ENCODE data around the gene FOXD4. TPM values are rescaled to one million over a fixed set of nuclear protein-coding genes. Genes with fewer than 3 reads are reported as not detected.

FOXD4 gene
- 0.14 and 0.22 TPM in 2 replicates for total RNA-seq

DNA sequence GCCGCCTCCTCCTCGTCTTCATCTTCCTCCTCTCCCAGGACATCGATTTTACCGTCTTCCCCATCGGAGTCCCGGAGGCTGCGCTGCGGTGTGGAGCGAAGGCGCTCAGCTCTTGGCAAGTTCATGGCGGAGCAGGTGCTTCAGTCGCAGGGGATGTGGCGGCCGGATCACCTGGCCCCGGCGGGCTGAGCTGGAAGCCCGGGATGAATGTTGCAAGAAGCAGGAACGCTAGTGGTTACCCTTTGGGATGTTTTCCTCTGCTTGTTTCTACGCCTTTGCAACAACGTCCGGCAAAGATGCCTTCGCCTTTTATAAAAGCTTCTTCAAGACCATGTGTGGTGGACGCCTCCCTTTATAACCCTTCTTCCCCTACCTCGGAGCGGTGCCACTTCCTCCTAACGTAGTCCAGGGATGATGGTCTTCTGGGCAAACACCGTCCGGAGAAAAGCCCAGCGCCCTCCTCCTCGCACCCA lies at the start of gene FOXD4:
TSS of gene FOXD4 (minus strand) at position 423 of the 473 bp plus-strand sequence. CDS start at position 125, 298 bp downstream.

Other genes starting within 250 kb of the FOXD4 start
- gene WASHC1, start 89.0 kb downstream of the FOXD4 start, total RNA-seq = 4.9 and 5.3 TPM in 2 replicates
- gene ZNG1A, start 60.6 kb upstream of the FOXD4 start, total RNA-seq = 26.1 and 30.2 TPM in 2 replicates
- gene DOCK8, start 96.4 kb upstream of the FOXD4 start, total RNA-seq = 0.14 TPM in 1 of 2 replicates, not detected in the other

Measured in placental pericyte (primary cell).